CD4-positive, alpha-beta T cell treated with Interleukin-1 beta for 1 hour (primary cell): ENCODE data around the gene NIPAL4.

Experiments
- DNase-seq, 2 donors: peaks; one replicate each; pipeline ENCODE4 v3.0.0-alpha.2; 2020 to 2022

The NIPAL4 gene

DNA sequence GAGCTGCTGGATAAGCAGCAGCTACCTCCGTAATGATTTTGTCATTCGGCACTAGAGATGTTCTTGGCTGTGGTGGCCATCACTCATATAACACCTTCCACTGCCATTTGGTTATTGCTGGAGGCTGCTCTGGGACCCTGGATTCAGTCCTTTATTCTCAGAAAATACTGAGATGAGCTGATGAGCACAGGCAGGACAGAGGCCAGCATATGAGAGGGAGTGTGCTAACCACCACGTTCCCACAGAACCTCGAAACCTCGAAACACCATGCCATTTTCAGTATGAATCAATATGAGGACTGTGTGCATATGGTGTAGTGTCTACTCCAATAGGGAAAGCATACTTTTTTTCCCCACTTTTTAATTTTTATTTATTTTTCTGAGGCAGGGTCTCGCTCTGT lies 59.0 kb downstream of the NIPAL4 start:
- DNase-seq: no peak

- no peak for DNase-seq
Observed at GRCh38 chr5:157519579-157520253, 59.7 kb downstream of the NIPAL4 start.

- DNase-seq: no peak
Observed at GRCh38 chr5:157520911-157521703, 61.1 kb downstream of the NIPAL4 start.

- no peak for DNase-seq
Observed at GRCh38 chr5:157521704-157522029, 61.7 kb downstream of the NIPAL4 start.

DNA sequence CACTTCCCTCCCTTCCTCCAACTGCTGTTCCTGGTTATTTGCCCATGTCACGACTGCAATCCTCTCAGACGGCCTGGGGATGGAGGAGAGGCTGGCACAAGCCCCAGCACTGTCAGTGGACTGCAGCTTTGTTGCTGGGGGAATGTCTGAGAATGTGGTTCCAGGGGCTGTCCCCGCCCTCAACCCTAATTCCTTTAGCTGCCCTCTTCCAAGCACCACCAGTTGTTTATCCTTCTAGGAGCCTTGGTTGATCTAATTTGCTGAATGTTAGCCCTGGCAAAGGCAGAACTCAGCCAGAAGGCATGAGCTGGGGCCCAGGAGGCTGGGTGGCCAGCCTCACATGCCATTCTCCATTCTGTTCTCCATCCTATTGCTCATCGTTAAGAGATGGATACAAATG lies 64.0 kb downstream of the NIPAL4 start:
- no peak for DNase-seq
